ENCODE results near the gene DCHS2.

Gene DCHS2

GRCh38 chr4:154464654-154465053 lies 26.9 kb downstream of the DCHS2 start:
- no peak overlapping the region for H3K4me3 ChIP-seq (ENCODE audit: low read length)
- H3K4me1 ChIP-seq (ENCODE audit: control insufficient read depth, low read depth, low read length), result no peaks in the 10 kb centered on the region
- no peaks in the 10 kb centered on the region for H3K36me3 ChIP-seq (ENCODE audit: control insufficient read depth, low read depth, low read length)
- no peaks in the 10 kb centered on the region for H3K9me3 ChIP-seq (ENCODE audit: control insufficient read depth, low read depth, low read length)
- H3K27me3 ChIP-seq (ENCODE audit: control insufficient read depth, insufficient read depth, low read length), result no peaks in the 10 kb centered on the region
- no peak overlapping the region for H3K9ac ChIP-seq (ENCODE audit: low read length)
- no peak overlapping the region for H3K27ac ChIP-seq (ENCODE audit: low read length)

GRCh38 chr4:154462081-154462810 lies 29.4 kb downstream of the DCHS2 start:
- H3K9me3 ChIP-seq (ENCODE audit: control insufficient read depth, low read depth, low read length), result no peaks in the 10 kb centered on the region
- H3K27me3 ChIP-seq (ENCODE audit: control insufficient read depth, insufficient read depth, low read length), result no peaks in the 10 kb centered on the region
- H3K4me3 ChIP-seq (ENCODE audit: low read length), result no peak overlapping the region
- H3K36me3 ChIP-seq (ENCODE audit: control insufficient read depth, low read depth, low read length), result no peaks in the 10 kb centered on the region
- no peak overlapping the region for H3K27ac ChIP-seq (ENCODE audit: low read length)
- no peaks in the 10 kb centered on the region for H3K4me1 ChIP-seq (ENCODE audit: control insufficient read depth, low read depth, low read length)
- no peak overlapping the region for H3K9ac ChIP-seq (ENCODE audit: low read length)

DNA sequence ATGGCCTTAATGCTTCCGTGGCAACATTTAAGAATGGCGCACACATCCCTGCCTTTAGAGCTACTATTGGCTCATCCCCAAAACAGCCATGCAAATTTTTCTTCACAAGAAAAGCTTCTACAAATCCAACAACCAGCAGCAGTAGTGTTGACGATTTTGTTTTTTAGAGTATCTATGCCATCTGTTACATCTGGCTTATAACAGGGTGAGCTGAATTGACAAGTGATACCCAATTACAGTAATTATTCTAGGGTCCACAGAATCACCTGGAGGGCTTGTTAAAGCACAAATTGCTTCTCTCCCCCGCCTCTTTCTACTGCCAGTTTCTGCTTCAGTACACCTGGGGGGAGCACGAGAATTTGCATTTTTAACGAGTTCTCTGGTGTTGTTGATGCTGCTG lies 34.1 kb downstream of the DCHS2 start:
- Histone ChIP-seq H3K9me3 (ENCODE audit: control insufficient read depth, low read depth, low read length) (no peaks in the 10 kb centered on the region), H3K9ac (ENCODE audit: low read length) (no peak overlapping the region), H3K4me3 (ENCODE audit: low read length) (no peak overlapping the region), H3K36me3 (ENCODE audit: control insufficient read depth, low read depth, low read length) (no peaks in the 10 kb centered on the region), H3K27me3 (ENCODE audit: control insufficient read depth, insufficient read depth, low read length) (no peaks in the 10 kb centered on the region), H3K27ac (ENCODE audit: low read length) (no peak overlapping the region), H3K4me1 (ENCODE audit: control insufficient read depth, low read depth, low read length) (no peaks in the 10 kb centered on the region)

- no peaks in the 10 kb centered on the region for H3K9me3 ChIP-seq (ENCODE audit: control insufficient read depth, low read depth, low read length)
- no peaks in the 10 kb centered on the region for H3K4me1 ChIP-seq (ENCODE audit: control insufficient read depth, low read depth, low read length)
- H3K4me3 ChIP-seq (ENCODE audit: low read length), result no peak overlapping the region
- H3K27ac ChIP-seq (ENCODE audit: low read length), result no peak overlapping the region
- no peak overlapping the region for H3K9ac ChIP-seq (ENCODE audit: low read length)
- no peaks in the 10 kb centered on the region for H3K36me3 ChIP-seq (ENCODE audit: control insufficient read depth, low read depth, low read length)
- H3K27me3 ChIP-seq (ENCODE audit: control insufficient read depth, insufficient read depth, low read length), result no peaks in the 10 kb centered on the region
Observed at GRCh38 chr4:154456889-154457288, 34.7 kb downstream of the DCHS2 start.

- H3K27me3 ChIP-seq (ENCODE audit: control insufficient read depth, insufficient read depth, low read length), result no peaks in the 10 kb centered on the region
- H3K36me3 ChIP-seq (ENCODE audit: control insufficient read depth, low read depth, low read length), result no peaks in the 10 kb centered on the region
- no peaks in the 10 kb centered on the region for H3K4me1 ChIP-seq (ENCODE audit: control insufficient read depth, low read depth, low read length)
- no peak overlapping the region for H3K4me3 ChIP-seq (ENCODE audit: low read length)
- H3K9ac ChIP-seq (ENCODE audit: low read length), result no peak overlapping the region
- H3K27ac ChIP-seq (ENCODE audit: low read length), result no peak overlapping the region
- no peaks in the 10 kb centered on the region for H3K9me3 ChIP-seq (ENCODE audit: control insufficient read depth, low read depth, low read length)
Observed at GRCh38 chr4:154456240-154456639, 35.4 kb downstream of the DCHS2 start.

- Histone ChIP-seq H3K27ac (ENCODE audit: low read length) (no peak overlapping the region), H3K9me3 (ENCODE audit: control insufficient read depth, low read depth, low read length) (no peaks in the 10 kb centered on the region), H3K4me3 (ENCODE audit: low read length) (no peak overlapping the region), H3K36me3 (ENCODE audit: control insufficient read depth, low read depth, low read length) (no peaks in the 10 kb centered on the region), H3K9ac (ENCODE audit: low read length) (no peak overlapping the region), H3K27me3 (ENCODE audit: control insufficient read depth, insufficient read depth, low read length) (no peaks in the 10 kb centered on the region), H3K4me1 (ENCODE audit: control insufficient read depth, low read depth, low read length) (no peaks in the 10 kb centered on the region)
Observed at GRCh38 chr4:154455111-154455510, 36.5 kb downstream of the DCHS2 start.

DNA sequence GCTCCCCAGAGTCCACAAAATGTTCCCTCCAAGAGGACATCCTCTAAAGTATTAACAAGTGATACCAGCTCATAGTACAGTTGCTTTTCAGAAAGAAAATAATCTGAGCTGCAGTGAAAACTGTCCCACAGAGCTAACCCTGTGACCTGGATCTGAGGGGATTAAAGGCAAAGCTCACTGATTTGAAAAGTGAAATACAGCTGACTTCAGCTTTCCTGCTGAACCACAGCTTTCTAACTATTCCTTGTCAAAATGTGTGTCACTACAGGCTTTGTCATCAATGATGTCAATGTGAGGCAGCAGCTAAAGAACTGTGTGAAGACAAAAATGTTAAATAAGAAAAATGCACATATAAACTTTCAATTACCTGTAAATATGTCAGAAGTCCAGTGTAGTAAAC lies 36.9 kb downstream of the DCHS2 start:
- Histone ChIP-seq H3K4me1 (ENCODE audit: control insufficient read depth, low read depth, low read length) (no peaks in the 10 kb centered on the region), H3K4me3 (ENCODE audit: low read length) (no peak overlapping the region), H3K27me3 (ENCODE audit: control insufficient read depth, insufficient read depth, low read length) (no peaks in the 10 kb centered on the region), H3K9ac (ENCODE audit: low read length) (no peak overlapping the region), H3K27ac (ENCODE audit: low read length) (no peak overlapping the region), H3K9me3 (ENCODE audit: control insufficient read depth, low read depth, low read length) (no peaks in the 10 kb centered on the region), H3K36me3 (ENCODE audit: control insufficient read depth, low read depth, low read length) (no peaks in the 10 kb centered on the region)

GRCh38 chr4:154452798-154453346 lies 38.7 kb downstream of the DCHS2 start:
- no peak overlapping the region for H3K9ac ChIP-seq (ENCODE audit: low read length)
- no peaks in the 10 kb centered on the region for H3K36me3 ChIP-seq (ENCODE audit: control insufficient read depth, low read depth, low read length)
- no peaks in the 10 kb centered on the region for H3K4me1 ChIP-seq (ENCODE audit: control insufficient read depth, low read depth, low read length)
- H3K4me3 ChIP-seq (ENCODE audit: low read length), result no peak overlapping the region
- H3K27ac ChIP-seq (ENCODE audit: low read length), result no peak overlapping the region
- H3K9me3 ChIP-seq (ENCODE audit: control insufficient read depth, low read depth, low read length), result no peaks in the 10 kb centered on the region
- H3K27me3 ChIP-seq (ENCODE audit: control insufficient read depth, insufficient read depth, low read length), result no peaks in the 10 kb centered on the region

- no peaks in the 10 kb centered on the region for H3K4me1 ChIP-seq (ENCODE audit: control insufficient read depth, low read depth, low read length)
- H3K27ac ChIP-seq (ENCODE audit: low read length), result no peak overlapping the region
- no peak overlapping the region for H3K4me3 ChIP-seq (ENCODE audit: low read length)
- H3K9ac ChIP-seq (ENCODE audit: low read length), result no peak overlapping the region
- no peaks in the 10 kb centered on the region for H3K36me3 ChIP-seq (ENCODE audit: control insufficient read depth, low read depth, low read length)
- H3K27me3 ChIP-seq (ENCODE audit: control insufficient read depth, insufficient read depth, low read length), result no peaks in the 10 kb centered on the region
- no peaks in the 10 kb centered on the region for H3K9me3 ChIP-seq (ENCODE audit: control insufficient read depth, low read depth, low read length)
Observed at GRCh38 chr4:154450966-154451365, 40.6 kb downstream of the DCHS2 start.

- no peaks in the 10 kb centered on the region for H3K27me3 ChIP-seq (ENCODE audit: control insufficient read depth, insufficient read depth, low read length)
- H3K4me3 ChIP-seq (ENCODE audit: low read length), result no peak overlapping the region
- no peak overlapping the region for H3K9ac ChIP-seq (ENCODE audit: low read length)
- no peaks in the 10 kb centered on the region for H3K4me1 ChIP-seq (ENCODE audit: control insufficient read depth, low read depth, low read length)
- H3K27ac ChIP-seq (ENCODE audit: low read length), result no peak overlapping the region
- H3K36me3 ChIP-seq (ENCODE audit: control insufficient read depth, low read depth, low read length), result no peaks in the 10 kb centered on the region
- H3K9me3 ChIP-seq (ENCODE audit: control insufficient read depth, low read depth, low read length), result no peaks in the 10 kb centered on the region
Observed at GRCh38 chr4:154444958-154445357, 46.6 kb downstream of the DCHS2 start.

DNA sequence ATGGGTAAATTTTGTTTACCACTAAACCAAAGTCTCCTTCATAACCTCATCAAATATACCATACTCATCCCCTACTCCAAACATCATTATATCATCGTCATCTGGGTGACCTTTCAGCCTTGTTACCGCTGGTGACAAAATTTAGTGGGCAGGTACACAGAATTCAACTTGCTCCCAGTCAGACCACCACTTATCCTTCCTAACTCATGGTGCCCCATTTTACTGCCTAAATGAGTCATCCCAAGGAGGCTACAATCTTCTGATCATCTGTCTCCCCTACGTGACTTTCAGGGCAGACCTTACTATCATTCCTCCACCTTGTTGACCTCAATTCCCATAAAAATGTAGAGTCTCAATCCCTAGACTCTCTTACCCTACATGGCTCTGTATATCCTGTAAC lies 49.6 kb downstream of the DCHS2 start:
- Histone ChIP-seq H3K4me3 (ENCODE audit: low read length) (no peak overlapping the region), H3K27me3 (ENCODE audit: control insufficient read depth, insufficient read depth, low read length) (no peaks in the 10 kb centered on the region), H3K4me1 (ENCODE audit: control insufficient read depth, low read depth, low read length) (no peaks in the 10 kb centered on the region), H3K27ac (ENCODE audit: low read length) (no peak overlapping the region), H3K36me3 (ENCODE audit: control insufficient read depth, low read depth, low read length) (no peaks in the 10 kb centered on the region), H3K9ac (ENCODE audit: low read length) (no peak overlapping the region), H3K9me3 (ENCODE audit: control insufficient read depth, low read depth, low read length) (no peaks in the 10 kb centered on the region)

DNA sequence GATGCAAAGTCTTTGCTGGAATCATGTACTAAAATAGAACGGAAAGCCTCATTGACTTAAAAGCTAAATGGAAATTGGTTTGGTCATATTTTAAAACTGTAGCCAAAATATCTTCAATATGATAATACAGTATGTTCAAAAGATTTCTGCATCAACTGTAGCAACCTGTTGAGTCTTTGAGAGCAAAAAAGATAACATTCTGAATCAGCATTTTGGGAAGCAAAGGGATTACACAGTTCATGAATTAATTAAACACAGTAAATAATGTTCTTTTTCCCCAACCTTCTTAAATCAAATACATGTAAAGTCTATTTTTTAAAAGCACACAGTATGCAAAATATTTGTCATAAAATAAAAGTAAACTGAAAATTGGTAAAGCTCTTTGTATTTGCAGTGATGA lies 50.5 kb downstream of the DCHS2 start:
- Histone ChIP-seq H3K27me3 (ENCODE audit: control insufficient read depth, insufficient read depth, low read length) (no peaks in the 10 kb centered on the region), H3K4me3 (ENCODE audit: low read length) (no peak overlapping the region), H3K36me3 (ENCODE audit: control insufficient read depth, low read depth, low read length) (no peaks in the 10 kb centered on the region), H3K27ac (ENCODE audit: low read length) (no peak overlapping the region), H3K9ac (ENCODE audit: low read length) (no peak overlapping the region), H3K4me1 (ENCODE audit: control insufficient read depth, low read depth, low read length) (no peaks in the 10 kb centered on the region), H3K9me3 (ENCODE audit: control insufficient read depth, low read depth, low read length) (no peaks in the 10 kb centered on the region)

Measured in iPS-18a (cell line).